ENCODE measurements around the gene FEV.

DNA sequence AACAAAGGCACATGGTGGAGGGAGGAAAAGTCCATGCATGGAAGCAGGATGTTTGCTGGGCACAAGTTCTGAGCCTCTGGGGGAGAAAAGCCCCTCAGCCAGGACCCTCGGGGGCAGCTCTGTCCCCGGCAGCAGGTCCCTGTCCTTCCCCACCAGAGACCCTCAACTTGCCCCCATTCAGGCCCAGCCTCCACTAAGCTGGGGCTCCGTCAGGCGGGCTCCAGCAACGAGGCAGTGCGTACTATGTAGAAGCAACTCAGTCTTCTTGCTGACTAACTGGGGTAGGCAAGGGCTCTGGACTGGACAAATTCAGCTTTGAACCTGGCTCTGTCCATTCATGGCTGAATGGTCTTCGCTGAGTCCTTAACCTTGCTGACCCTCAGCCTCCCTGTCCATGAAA, 33.3 kb upstream of the FEV start:
- TF ChIP-seq, protein P1, sequence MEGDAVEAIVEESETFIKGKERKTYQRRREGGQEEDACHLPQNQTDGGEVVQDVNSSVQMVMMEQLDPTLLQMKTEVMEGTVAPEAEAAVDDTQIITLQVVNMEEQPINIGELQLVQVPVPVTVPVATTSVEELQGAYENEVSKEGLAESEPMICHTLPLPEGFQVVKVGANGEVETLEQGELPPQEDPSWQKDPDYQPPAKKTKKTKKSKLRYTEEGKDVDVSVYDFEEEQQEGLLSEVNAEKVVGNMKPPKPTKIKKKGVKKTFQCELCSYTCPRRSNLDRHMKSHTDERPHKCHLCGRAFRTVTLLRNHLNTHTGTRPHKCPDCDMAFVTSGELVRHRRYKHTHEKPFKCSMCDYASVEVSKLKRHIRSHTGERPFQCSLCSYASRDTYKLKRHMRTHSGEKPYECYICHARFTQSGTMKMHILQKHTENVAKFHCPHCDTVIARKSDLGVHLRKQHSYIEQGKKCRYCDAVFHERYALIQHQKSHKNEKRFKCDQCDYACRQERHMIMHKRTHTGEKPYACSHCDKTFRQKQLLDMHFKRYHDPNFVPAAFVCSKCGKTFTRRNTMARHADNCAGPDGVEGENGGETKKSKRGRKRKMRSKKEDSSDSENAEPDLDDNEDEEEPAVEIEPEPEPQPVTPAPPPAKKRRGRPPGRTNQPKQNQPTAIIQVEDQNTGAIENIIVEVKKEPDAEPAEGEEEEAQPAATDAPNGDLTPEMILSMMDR (IDR thresholded peaks at IDR 0.05) = no peak
- TF ChIP-seq POLR2A (IDR thresholded peaks at IDR 0.05) = no peak
- no peak for TF ChIP-seq POLR2AphosphoS5 (IDR thresholded peaks at IDR 0.05)

All from prostate gland (tissue), 2 donors.